ENCODE measurements around the gene ZNF784. TPM values are rescaled to one million over a fixed set of nuclear protein-coding genes. Genes with fewer than 3 reads are reported as not detected.

ZNF784 gene
- total and polyA plus RNA-seq, 2 of the 13 experiments (the other 11 are each of a cell fraction or from before 2014, with no cell fraction given): 4.1 to 4.2 TPM

DNA sequence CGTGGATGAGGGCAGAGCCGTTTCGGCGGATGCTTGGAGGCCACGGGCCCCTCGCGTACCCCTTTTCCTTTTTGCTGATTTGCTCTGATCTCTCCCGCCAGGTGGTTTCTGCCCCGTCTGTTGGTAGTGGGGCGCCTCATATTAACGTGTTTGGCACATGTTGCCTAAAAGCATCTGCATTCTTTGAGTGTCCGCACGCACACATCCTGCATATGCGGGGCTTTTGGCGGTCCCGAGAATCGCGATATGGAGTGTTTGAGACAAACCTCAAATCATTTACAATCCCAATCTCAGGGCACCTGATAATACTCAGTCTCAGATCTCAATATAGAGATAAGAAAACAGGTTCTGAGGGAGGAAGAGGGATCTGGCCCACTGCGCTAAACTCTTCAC is 31.3 kb upstream of the ZNF784 start (continued):
- TF ChIP-seq POLR2G (IDR thresholded peaks at IDR 0.05; ENCODE audit: low read depth, low read length): no peak
- no peak for TF ChIP-seq ZNF879 (CRISPR knock-in tag; IDR thresholded peaks at IDR 0.05)
- TF ChIP-seq FOSL2 (CRISPR knock-in tag; IDR thresholded peaks at IDR 0.05): no peak
- TF ChIP-seq SP1 (IDR thresholded peaks at IDR 0.05): no peak
- no peak for TF ChIP-seq SP1 (CRISPR knock-in tag; IDR thresholded peaks at IDR 0.05)
- TF ChIP-seq NFKBIZ (CRISPR knock-in tag; IDR thresholded peaks at IDR 0.05): 0 out of 2 replicates have a peak, but pooled peaks have one; percentile 50
- TF ChIP-seq CHD2 (IDR thresholded peaks at IDR 0.05; ENCODE audit: low read depth, low read length): no peak
- TF ChIP-seq, protein P1, sequence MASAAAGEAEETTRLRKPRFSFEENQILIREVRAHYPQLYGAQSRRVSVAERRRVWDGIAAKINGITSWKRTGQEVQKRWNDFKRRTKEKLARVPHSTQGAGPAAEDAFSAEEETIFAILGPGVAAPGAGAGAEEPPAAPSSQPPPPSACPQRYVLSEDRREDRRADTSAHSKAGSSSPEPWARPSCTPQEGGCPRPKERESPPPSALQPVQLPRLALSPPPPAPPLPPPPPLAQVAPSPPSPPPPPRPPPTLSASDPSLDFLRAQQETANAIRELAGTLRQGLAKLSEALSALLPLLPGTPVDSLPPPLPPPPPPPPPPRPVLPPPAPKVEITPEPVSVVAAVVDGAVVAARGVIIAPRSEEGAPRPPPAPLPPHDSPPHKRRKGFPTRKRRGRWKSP (CRISPR knock-in tag; IDR thresholded peaks at IDR 0.05): no peak
- no peak for TF ChIP-seq KLF15 (CRISPR knock-in tag; IDR thresholded peaks at IDR 0.05; ENCODE audit: borderline replicate concordance)
- TF ChIP-seq, protein P2, sequence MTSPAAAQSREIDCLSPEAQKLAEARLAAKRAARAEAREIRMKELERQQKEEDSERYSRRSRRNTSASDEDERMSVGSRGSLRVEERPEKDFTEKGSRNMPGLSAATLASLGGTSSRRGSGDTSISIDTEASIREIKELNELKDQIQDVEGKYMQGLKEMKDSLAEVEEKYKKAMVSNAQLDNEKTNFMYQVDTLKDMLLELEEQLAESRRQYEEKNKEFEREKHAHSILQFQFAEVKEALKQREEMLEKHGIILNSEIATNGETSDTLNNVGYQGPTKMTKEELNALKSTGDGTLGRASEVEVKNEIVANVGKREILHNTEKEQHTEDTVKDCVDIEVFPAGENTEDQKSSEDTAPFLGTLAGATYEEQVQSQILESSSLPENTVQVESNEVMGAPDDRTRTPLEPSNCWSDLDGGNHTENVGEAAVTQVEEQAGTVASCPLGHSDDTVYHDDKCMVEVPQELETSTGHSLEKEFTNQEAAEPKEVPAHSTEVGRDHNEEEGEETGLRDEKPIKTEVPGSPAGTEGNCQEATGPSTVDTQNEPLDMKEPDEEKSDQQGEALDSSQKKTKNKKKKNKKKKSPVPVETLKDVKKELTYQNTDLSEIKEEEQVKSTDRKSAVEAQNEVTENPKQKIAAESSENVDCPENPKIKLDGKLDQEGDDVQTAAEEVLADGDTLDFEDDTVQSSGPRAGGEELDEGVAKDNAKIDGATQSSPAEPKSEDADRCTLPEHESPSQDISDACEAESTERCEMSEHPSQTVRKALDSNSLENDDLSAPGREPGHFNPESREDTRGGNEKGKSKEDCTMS (CRISPR knock-in tag; conservative IDR thresholded peaks at IDR 0.05): no peak
- TF ChIP-seq, protein P3, sequence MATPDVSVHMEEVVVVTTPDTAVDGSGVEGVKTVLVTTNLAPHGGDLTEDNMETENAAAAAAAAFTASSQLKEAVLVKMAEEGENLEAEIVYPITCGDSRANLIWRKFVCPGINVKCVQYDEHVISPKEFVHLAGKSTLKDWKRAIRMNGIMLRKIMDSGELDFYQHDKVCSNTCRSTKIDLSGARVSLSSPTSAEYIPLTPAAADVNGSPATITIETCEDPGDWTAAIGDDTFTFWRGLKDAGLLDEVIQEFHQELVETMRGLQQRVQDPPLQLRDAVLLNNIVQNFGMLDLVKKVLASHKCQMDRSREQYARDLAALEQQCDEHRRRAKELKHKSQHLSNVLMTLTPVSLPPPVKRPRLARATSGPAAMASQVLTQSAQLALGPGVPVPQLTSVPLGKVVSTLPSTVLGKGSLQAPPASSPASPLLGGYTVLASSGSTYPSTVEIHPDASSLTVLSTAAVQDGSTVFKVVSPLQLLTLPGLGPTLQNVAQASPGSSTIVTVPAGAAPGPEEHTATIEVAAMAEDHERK (CRISPR knock-in tag; IDR thresholded peaks at IDR 0.05; ENCODE audit: low read depth): no peak
- TF ChIP-seq CBX1 (IDR thresholded peaks at IDR 0.05; ENCODE audit: low read depth): no peak
- TF ChIP-seq CEBPB (IDR thresholded peaks at IDR 0.05; ENCODE audit: borderline replicate concordance, low read depth, low read length): no peak
- TF ChIP-seq JUNB (CRISPR knock-in tag; IDR thresholded peaks at IDR 0.05; ENCODE audit: borderline replicate concordance): no peak
- TF ChIP-seq ZNF674 (CRISPR knock-in tag; IDR thresholded peaks at IDR 0.05; ENCODE audit: low read depth): no peak
- TF ChIP-seq ZNF326 (CRISPR knock-in tag; IDR thresholded peaks at IDR 0.05; ENCODE audit: borderline replicate concordance): no peak
- no peak for TF ChIP-seq FOXO1 (CRISPR knock-in tag; IDR thresholded peaks at IDR 0.05)
- no peak for TF ChIP-seq ZNF850 (CRISPR knock-in tag; conservative IDR thresholded peaks at IDR 0.05)
- TF ChIP-seq ZMYM3 (CRISPR knock-in tag; IDR thresholded peaks at IDR 0.05): no peak
- TF ChIP-seq MIER3 (CRISPR knock-in tag; IDR thresholded peaks at IDR 0.05; ENCODE audit: borderline replicate concordance): no peak; the same call in 1 of the 2 replicates
- TF ChIP-seq, protein P4, sequence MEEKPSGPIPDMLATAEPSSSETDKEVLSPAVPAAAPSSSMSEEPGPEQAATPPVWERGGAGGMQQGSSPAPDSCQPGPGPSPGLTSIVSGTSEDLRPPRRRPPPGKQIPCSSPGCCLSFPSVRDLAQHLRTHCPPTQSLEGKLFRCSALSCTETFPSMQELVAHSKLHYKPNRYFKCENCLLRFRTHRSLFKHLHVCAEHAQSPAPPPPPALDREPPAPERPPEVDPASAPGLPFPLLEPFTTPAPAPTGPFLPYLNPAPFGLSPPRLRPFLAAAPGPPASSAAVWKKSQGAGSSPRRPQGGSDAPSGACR (CRISPR knock-in tag; IDR thresholded peaks at IDR 0.05): no peak
- TF ChIP-seq EZH2 (conservative IDR thresholded peaks at IDR 0.05; ENCODE audit: low read depth, low read length): no peak
- TF ChIP-seq, protein P5, sequence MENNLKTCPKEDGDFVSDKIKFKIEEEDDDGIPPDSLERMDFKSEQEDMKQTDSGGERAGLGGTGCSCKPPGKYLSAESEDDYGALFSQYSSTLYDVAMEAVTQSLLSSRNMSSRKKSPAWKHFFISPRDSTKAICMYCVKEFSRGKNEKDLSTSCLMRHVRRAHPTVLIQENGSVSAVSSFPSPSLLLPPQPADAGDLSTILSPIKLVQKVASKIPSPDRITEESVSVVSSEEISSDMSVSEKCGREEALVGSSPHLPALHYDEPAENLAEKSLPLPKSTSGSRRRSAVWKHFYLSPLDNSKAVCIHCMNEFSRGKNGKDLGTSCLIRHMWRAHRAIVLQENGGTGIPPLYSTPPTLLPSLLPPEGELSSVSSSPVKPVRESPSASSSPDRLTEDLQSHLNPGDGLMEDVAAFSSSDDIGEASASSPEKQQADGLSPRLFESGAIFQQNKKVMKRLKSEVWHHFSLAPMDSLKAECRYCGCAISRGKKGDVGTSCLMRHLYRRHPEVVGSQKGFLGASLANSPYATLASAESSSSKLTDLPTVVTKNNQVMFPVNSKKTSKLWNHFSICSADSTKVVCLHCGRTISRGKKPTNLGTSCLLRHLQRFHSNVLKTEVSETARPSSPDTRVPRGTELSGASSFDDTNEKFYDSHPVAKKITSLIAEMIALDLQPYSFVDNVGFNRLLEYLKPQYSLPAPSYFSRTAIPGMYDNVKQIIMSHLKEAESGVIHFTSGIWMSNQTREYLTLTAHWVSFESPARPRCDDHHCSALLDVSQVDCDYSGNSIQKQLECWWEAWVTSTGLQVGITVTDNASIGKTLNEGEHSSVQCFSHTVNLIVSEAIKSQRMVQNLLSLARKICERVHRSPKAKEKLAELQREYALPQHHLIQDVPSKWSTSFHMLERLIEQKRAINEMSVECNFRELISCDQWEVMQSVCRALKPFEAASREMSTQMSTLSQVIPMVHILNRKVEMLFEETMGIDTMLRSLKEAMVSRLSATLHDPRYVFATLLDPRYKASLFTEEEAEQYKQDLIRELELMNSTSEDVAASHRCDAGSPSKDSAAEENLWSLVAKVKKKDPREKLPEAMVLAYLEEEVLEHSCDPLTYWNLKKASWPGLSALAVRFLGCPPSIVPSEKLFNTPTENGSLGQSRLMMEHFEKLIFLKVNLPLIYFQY (CRISPR knock-in tag; IDR thresholded peaks at IDR 0.05; ENCODE audit: borderline replicate concordance): no peak
- no peak for TF ChIP-seq KLF11 (CRISPR knock-in tag; IDR thresholded peaks at IDR 0.05)

Measured in HepG2 (cell line).